H9 (cell line): ENCODE results near the gene TNFSF4. TPM values are rescaled to one million over a fixed set of nuclear protein-coding genes. Genes with fewer than 3 reads are reported as not detected.

Experiments
- DNase-seq: peaks from one replicate; pipeline ENCODE4 v3.0.0-alpha.2; 2017
- H2AFZ ChIP-seq: one replicate; pipeline ENCODE4 v1.6.1; 2013; ENCODE audit warnings: mild to moderate bottlenecking, low read length, control low read depth, moderate library complexity
- H2AK5ac ChIP-seq: 2 replicates; pipeline ENCODE4 v1.6.1; 2013; ENCODE audit warnings: low read length, control low read depth, mixed read lengths; ENCODE audit not compliant: insufficient read length
- H2BK120ac ChIP-seq: one replicate; pipeline ENCODE4 v1.6.1; 2013; ENCODE audit warnings: low read depth, mild to moderate bottlenecking, low read length, control low read depth, inconsistent platforms; ENCODE audit not compliant: poor library complexity, severe bottlenecking
- H2BK12ac ChIP-seq: 2 replicates; pipeline ENCODE4 v1.6.1; 2013; ENCODE audit warnings: low read length, control low read depth, mixed read lengths, low read depth; ENCODE audit not compliant: insufficient read length
- H2BK15ac ChIP-seq: 2 replicates; pipeline ENCODE4 v1.6.1; 2013; ENCODE audit warnings: low read depth, low read length, control low read depth
- H2BK20ac ChIP-seq: one replicate; pipeline ENCODE4 v1.6.1; 2013; ENCODE audit warnings: low read depth, mild to moderate bottlenecking, low read length, control low read depth, inconsistent platforms; ENCODE audit not compliant: poor library complexity, severe bottlenecking
- H2BK5ac ChIP-seq: 2 replicates; pipeline ENCODE4 v1.6.1; 2013; ENCODE audit warnings: low read length, control low read depth, mixed read lengths; ENCODE audit not compliant: insufficient read length
- H3K14ac ChIP-seq: 2 replicates; pipeline ENCODE4 v1.6.1; 2013; ENCODE audit warnings: low read length, control low read depth; ENCODE audit not compliant: insufficient read depth
- H3K18ac ChIP-seq: 2 replicates; pipeline ENCODE4 v1.6.1; 2013; ENCODE audit warnings: low read depth, mild to moderate bottlenecking, mixed read lengths, low read length, control low read depth; ENCODE audit not compliant: insufficient read length
- H3K23ac ChIP-seq: 2 replicates; pipeline ENCODE4 v1.6.1; 2013; ENCODE audit warnings: low read length, control low read depth, mixed read lengths, low read depth; ENCODE audit not compliant: insufficient read length
- H3K23me2 ChIP-seq: 2 replicates; pipeline ENCODE4 v1.6.1; 2013; ENCODE audit warnings: low read depth, mild to moderate bottlenecking, mixed read lengths, low read length, control low read depth; ENCODE audit not compliant: insufficient read length, poor library complexity, severe bottlenecking
- H3K27ac ChIP-seq: 2 replicates; pipeline ENCODE4 v1.5.1; 2013; ENCODE audit warnings: low read length, control low read depth, mixed read lengths, low read depth; ENCODE audit not compliant: insufficient read length
- H3K27me3 ChIP-seq: 2 replicates; pipeline ENCODE4 v1.6.1; 2013; ENCODE audit warnings: low read length, control low read depth, inconsistent platforms; ENCODE audit not compliant: insufficient read depth
- H3K4ac ChIP-seq: 2 replicates; pipeline ENCODE4 v1.6.1; 2013; ENCODE audit warnings: low read depth, mild to moderate bottlenecking, control low read depth, inconsistent platforms, low read length, moderate library complexity
- H3K4me1 ChIP-seq: 2 replicates; pipeline ENCODE4 v1.6.1; 2013; ENCODE audit warnings: low read length, control low read depth, inconsistent platforms; ENCODE audit not compliant: insufficient read depth
- H3K4me2 ChIP-seq: 2 replicates; pipeline ENCODE4 v1.6.1; 2013; ENCODE audit warnings: low read length, control low read depth, mixed read lengths; ENCODE audit not compliant: insufficient read length, insufficient read depth
- H3K56ac ChIP-seq: 2 replicates; pipeline ENCODE4 v1.6.1; 2013; ENCODE audit warnings: low read depth, mild to moderate bottlenecking, mixed read lengths, low read length, control low read depth; ENCODE audit not compliant: insufficient read length
- H3K79me1 ChIP-seq: 2 replicates; pipeline ENCODE4 v1.6.1; 2013; ENCODE audit warnings: low read depth, mild to moderate bottlenecking, moderate library complexity, low read length, control low read depth, inconsistent platforms; ENCODE audit not compliant: insufficient read depth, poor library complexity, severe bottlenecking
- H3K79me2 ChIP-seq: 2 replicates; pipeline ENCODE4 v1.6.1; 2013; ENCODE audit warnings: low read length, control low read depth, inconsistent platforms; ENCODE audit not compliant: insufficient read depth
- H3K9ac ChIP-seq: 2 replicates; pipeline ENCODE4 v1.6.1; 2013; ENCODE audit warnings: low read length, control low read depth, mixed read lengths; ENCODE audit not compliant: insufficient read length; ENCODE audit errors: extremely low read depth
- H3K9me3 ChIP-seq: one replicate; pipeline ENCODE4 v1.6.1; 2013; ENCODE audit warnings: low read depth, low read length, inconsistent platforms; ENCODE audit not compliant: control insufficient read depth
- H3T11ph ChIP-seq: one replicate; pipeline ENCODE4 v1.6.1; 2013; ENCODE audit warnings: mild to moderate bottlenecking, low read length, control low read depth, inconsistent platforms
- H4K20me1 ChIP-seq: one replicate; pipeline ENCODE4 v1.6.1; 2013; ENCODE audit not compliant: control insufficient read depth, insufficient read length, insufficient read depth
- H4K5ac ChIP-seq: 2 replicates; pipeline ENCODE4 v1.6.1; 2013; ENCODE audit warnings: low read depth, mild to moderate bottlenecking, mixed read lengths, low read length, control low read depth; ENCODE audit not compliant: insufficient read length
- H4K8ac ChIP-seq: replicated peaks from 2 replicates; pipeline ENCODE4 v1.6.1; 2013; ENCODE audit warnings: low read length, control low read depth, mixed read lengths, low read depth; ENCODE audit not compliant: insufficient read length
- H4K91ac ChIP-seq: 2 replicates; pipeline ENCODE4 v1.6.1; 2013; ENCODE audit warnings: low read depth, mild to moderate bottlenecking, moderate library complexity, mixed read lengths, low read length, control low read depth; ENCODE audit not compliant: insufficient read length
- H3K27ac Mint-ChIP-seq, 3 experiments: 2 replicates in 2 of 3; 3 replicates in 1 of 3; pipeline ENCODE4 v1.8.0; 2020 to 2021; ENCODE audit warnings: mixed read lengths in 3 of 3, mild to moderate bottlenecking in 1 of 3, moderate library complexity in 1 of 3
- H3K27me3 Mint-ChIP-seq: 2 replicates; pipeline ENCODE4 v1.8.0; 2021; ENCODE audit warnings: low read depth, mild to moderate bottlenecking, moderate library complexity, mixed read lengths
- H3K36me3 Mint-ChIP-seq, 3 experiments: 2 replicates in 2 of 3; 3 replicates in 1 of 3; pipeline ENCODE4 v1.8.0; 2020 to 2021; ENCODE audit warnings: low read depth in 3 of 3, mixed read lengths in 3 of 3; ENCODE audit not compliant: insufficient read depth in 1 of 3
- H3K4me1 Mint-ChIP-seq, 2 experiments: 2 replicates each; pipeline ENCODE4 v1.8.0; 2020; ENCODE audit warnings: mixed read lengths in 2 of 2
- H3K4me3 Mint-ChIP-seq, 2 experiments: 2 replicates in 1 of 2; 3 replicates in 1 of 2; pipeline ENCODE4 v1.8.0; 2020 to 2021; ENCODE audit warnings: mild to moderate bottlenecking in 2 of 2, mixed read lengths in 2 of 2, moderate library complexity in 1 of 2
- H3K9me3 Mint-ChIP-seq, 2 experiments: 2 replicates in 1 of 2; 3 replicates in 1 of 2; pipeline ENCODE4 v1.8.0; 2020; ENCODE audit warnings: mild to moderate bottlenecking in 2 of 2, mixed read lengths in 2 of 2, moderate library complexity in 1 of 2
- total RNA-seq: library from RNA; stranded (reverse); gene quantifications from 2 replicates; pipeline ENCODE4 v1.2.1, GENCODE V29; 2021
- TF ChIP-seq, protein P1 (sequence below): fragments of 200-600 bp; sonication (generic); conservative IDR thresholded peaks from 3 replicates; pipeline ENCODE4 v1.8.0; 2021; ENCODE audit warnings: antibody characterized with exemption, mild to moderate bottlenecking

Gene TNFSF4
- total RNA-seq, 1 experiment from 2014 or later = 0.28 TPM

DNA sequence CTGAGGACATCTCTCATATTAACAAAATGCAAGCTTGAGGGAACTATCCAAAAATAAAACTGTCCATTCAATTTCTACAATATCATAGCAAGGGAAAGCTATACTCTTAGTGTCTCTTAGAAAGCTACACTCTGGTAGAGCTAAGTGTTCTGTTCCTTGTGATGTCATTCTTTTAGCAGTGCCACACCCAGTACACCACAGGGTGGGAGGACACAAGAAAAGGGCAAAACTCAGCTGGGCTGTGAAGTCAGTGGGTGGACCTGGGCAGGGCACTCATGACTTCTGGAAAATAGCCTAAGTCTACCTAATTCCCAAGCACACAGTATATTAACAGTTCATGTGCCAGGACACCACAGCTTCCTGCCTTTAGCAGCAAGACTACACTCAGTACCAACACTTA is 42.2 kb upstream of the TNFSF4 start:
- H3K79me1 ChIP-seq = no peaks in the 10 kb centered on the region
- H3K4me2 ChIP-seq = no peak overlapping the region
- H3K79me2 ChIP-seq = no peaks in the 10 kb centered on the region
- Mint-ChIP-seq H3K27ac (no peak overlapping the region; a peak in 1 of 7 replicates), H3K27me3 (0 out of 2 replicates have a peak, but pooled peaks cover 2% of the 10 kb centered on the region), H3K36me3 (no peaks in the 10 kb centered on the region), H3K4me3 (no peak overlapping the region), H3K4me1 (no peaks in the 10 kb centered on the region), H3K9me3 (peaks cover 0 to 2% of the 10 kb centered on the region in 2 experiments; a peak in 2 of 5 replicates)
- H2AFZ ChIP-seq = no peak overlapping the region
- TF ChIP-seq, protein P1, sequence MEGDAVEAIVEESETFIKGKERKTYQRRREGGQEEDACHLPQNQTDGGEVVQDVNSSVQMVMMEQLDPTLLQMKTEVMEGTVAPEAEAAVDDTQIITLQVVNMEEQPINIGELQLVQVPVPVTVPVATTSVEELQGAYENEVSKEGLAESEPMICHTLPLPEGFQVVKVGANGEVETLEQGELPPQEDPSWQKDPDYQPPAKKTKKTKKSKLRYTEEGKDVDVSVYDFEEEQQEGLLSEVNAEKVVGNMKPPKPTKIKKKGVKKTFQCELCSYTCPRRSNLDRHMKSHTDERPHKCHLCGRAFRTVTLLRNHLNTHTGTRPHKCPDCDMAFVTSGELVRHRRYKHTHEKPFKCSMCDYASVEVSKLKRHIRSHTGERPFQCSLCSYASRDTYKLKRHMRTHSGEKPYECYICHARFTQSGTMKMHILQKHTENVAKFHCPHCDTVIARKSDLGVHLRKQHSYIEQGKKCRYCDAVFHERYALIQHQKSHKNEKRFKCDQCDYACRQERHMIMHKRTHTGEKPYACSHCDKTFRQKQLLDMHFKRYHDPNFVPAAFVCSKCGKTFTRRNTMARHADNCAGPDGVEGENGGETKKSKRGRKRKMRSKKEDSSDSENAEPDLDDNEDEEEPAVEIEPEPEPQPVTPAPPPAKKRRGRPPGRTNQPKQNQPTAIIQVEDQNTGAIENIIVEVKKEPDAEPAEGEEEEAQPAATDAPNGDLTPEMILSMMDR = no peak
- H3K23ac ChIP-seq = no peak overlapping the region
- H2BK5ac ChIP-seq = no peak overlapping the region
- H4K8ac ChIP-seq = no peak overlapping the region
- no peak overlapping the region for H3K4ac ChIP-seq
- no peak overlapping the region for H4K91ac ChIP-seq
- H3K56ac ChIP-seq = no peak overlapping the region
- no peaks in the 10 kb centered on the region for H3K27me3 ChIP-seq
- no peak overlapping the region for H2BK20ac ChIP-seq
- no peak overlapping the region for H3K27ac ChIP-seq
- H2BK120ac ChIP-seq = no peak overlapping the region
- no peaks in the 10 kb centered on the region for H3K23me2 ChIP-seq
- H4K20me1 ChIP-seq = no peaks in the 10 kb centered on the region
- no peak overlapping the region for H2AK5ac ChIP-seq
- no peak overlapping the region for H3K9ac ChIP-seq
- no peak overlapping the region for H2BK15ac ChIP-seq
- H3T11ph ChIP-seq = no peak overlapping the region
- no peaks in the 10 kb centered on the region for H3K4me1 ChIP-seq
- no peak overlapping the region for H4K5ac ChIP-seq
- no peaks in the 10 kb centered on the region for H3K9me3 ChIP-seq
- H3K18ac ChIP-seq = no peak overlapping the region
- H2BK12ac ChIP-seq = no peak overlapping the region
- DNase-seq = no peak
- no peak overlapping the region for H3K14ac ChIP-seq
